ENCODE data around the gene PDCD11. TPM values are rescaled to one million over a fixed set of nuclear protein-coding genes. Genes with fewer than 3 reads are reported as not detected.

PDCD11 gene
- total and polyA plus RNA-seq, 2 of the 8 experiments (the other 6 are each of a cell fraction or from before 2014, with no cell fraction given), result 18.1 to 79.1 TPM

- H2BK12ac ChIP-seq (ENCODE audit: low read depth, low read length), result no peak overlapping the region
- H2BK20ac ChIP-seq (ENCODE audit: low read length), result no peak overlapping the region
- no peak for DNase-seq (ENCODE audit: low read depth in 1 of 2, low spot score in 2 of 2)
- ChIA-PET POLR2A (ENCODE audit: partially characterized antibody) (interaction anchor here (0.9 to 1.3 kb wide), 2 partner anchors 9 to 32 kb away, joined by 3 to 4 read pairs; no protein-coding TSS in a partner anchor), CTCF (ENCODE audit: partially characterized antibody) (interaction anchor here (0.8 to 4.3 kb wide), 8 partner anchors 10 to 120 kb away, joined by 3 to 21 read pairs (median 3); partner anchors contain the start of gene CALHM3)
- H3K9ac ChIP-seq (replicated peaks in 1 of 4; ENCODE audit: extremely low read depth in 1 of 4, low read depth in 3 of 4, low read length in 3 of 4), result no peak overlapping the region
- H3K79me1 ChIP-seq (ENCODE audit: low read depth, low read length), result no peaks in the 10 kb centered on the region; the same call in 1 of the 2 replicates
- no peak overlapping the region for H3K18ac ChIP-seq (ENCODE audit: extremely low read depth, low read length)
- H3K14ac ChIP-seq (ENCODE audit: insufficient read length), result no peak overlapping the region
- no peak overlapping the region for H2AK5ac ChIP-seq (ENCODE audit: low read depth, low read length)
- H4K5ac ChIP-seq (ENCODE audit: insufficient read length, low read depth, low read length), result no peak overlapping the region
- no peak overlapping the region for H4K8ac ChIP-seq (ENCODE audit: extremely low read depth, insufficient read depth, low read length)
- H3K27ac ChIP-seq (ENCODE audit: low read depth, low read length), result no peak overlapping the region
- H2BK120ac ChIP-seq (replicated peaks; ENCODE audit: low read depth, low read length), result no peak overlapping the region
- H3K4ac ChIP-seq (replicated peaks; ENCODE audit: insufficient read length, low read depth, low read length), result no peak overlapping the region
- H2AFZ ChIP-seq (ENCODE audit: low read length), result no peak overlapping the region
- no peak overlapping the region for H4K91ac ChIP-seq (replicated peaks; ENCODE audit: insufficient read length, low read length)
- FAIRE-seq, result no peak
- H4K20me1 ChIP-seq (replicated peaks in 1 of 2; ENCODE audit: control insufficient read depth in 1 of 2, insufficient read depth in 2 of 2, low read length in 2 of 2), result peaks cover 0 to 6% of the 10 kb centered on the region in 2 experiments
- no peaks in the 10 kb centered on the region for H3K79me2 ChIP-seq (ENCODE audit: control insufficient read depth in 1 of 2, insufficient read depth in 2 of 2, low read length in 2 of 2)
- no peaks in the 10 kb centered on the region for H3K23me2 ChIP-seq (ENCODE audit: low read depth, low read length)
- H3K36me3 ChIP-seq (ENCODE audit: control insufficient read depth in 2 of 4, insufficient read depth in 4 of 4, low read length in 3 of 4), result peaks cover 39 to 85% (median 75%) of the 10 kb centered on the region in 4 experiments
- H3K9me3 ChIP-seq (ENCODE audit: insufficient read depth in 2 of 2, low read depth in 1 of 2, low read length in 1 of 2), result no peaks in the 10 kb centered on the region
- H3K4me2 ChIP-seq (ENCODE audit: insufficient read depth in 1 of 2, low read depth in 2 of 2, low read length in 2 of 2), result no peak overlapping the region
- H3K4me1 ChIP-seq (replicated peaks in 1 of 4; ENCODE audit: control insufficient read depth in 3 of 4, insufficient read depth in 4 of 4, low read length in 3 of 4), result no peaks in the 10 kb centered on the region
- no peak overlapping the region for H3K56ac ChIP-seq (replicated peaks; ENCODE audit: insufficient read length, low read depth, low read length)
- H2BK5ac ChIP-seq (ENCODE audit: low read depth, low read length), result no peak overlapping the region
- 94% methylated on average over 23 of the region's 23 CpGs; no CpG with 5 or more reads in 1 of the 2 experiments for WGBS, 2 experiments (ENCODE audit: extremely low coverage in 1 of 2, insufficient coverage in 1 of 2, insufficient read length in 1 of 2, insufficient replicate concordance in 2 of 2, low coverage in 1 of 2, low lambda C conversion rate in 2 of 2, missing lambda C conversion rate in 1 of 2)
- H3K23ac ChIP-seq (ENCODE audit: insufficient read length), result no peak overlapping the region
- H3K4me3 ChIP-seq (ENCODE audit: extremely low read depth in 1 of 4, insufficient read depth in 2 of 4, low read depth in 3 of 4, low read length in 4 of 4), result no peak overlapping the region
- no peak overlapping the region for H2BK15ac ChIP-seq (ENCODE audit: low read length)
- H3K27me3 ChIP-seq (replicated peaks in 1 of 4; ENCODE audit: control insufficient read depth in 3 of 4, extremely low read depth in 1 of 4, insufficient read depth in 3 of 4, low read length in 3 of 4), result no peaks in the 10 kb centered on the region
- no peak for TF ChIP-seq POU5F1 (IDR thresholded peaks at IDR 0.05; ENCODE audit: low read depth, low read length)
- TF ChIP-seq SIRT6 (IDR thresholded peaks at IDR 0.05; ENCODE audit: low read length), result no peak
- no peak for TF ChIP-seq TEAD4 (IDR thresholded peaks at IDR 0.05; ENCODE audit: low read depth, low read length)
- no peak for TF ChIP-seq TAF7 (optimal IDR thresholded peaks at IDR 0.05; ENCODE audit: borderline replicate concordance, low read depth, low read length)
- TF ChIP-seq JUND (IDR thresholded peaks at IDR 0.05; ENCODE audit: low read length), result no peak
- TF ChIP-seq PHF8 (conservative IDR thresholded peaks at IDR 0.05; ENCODE audit: low read depth, low read length), result no peak
- no peak for TF ChIP-seq TCF12 (IDR thresholded peaks at IDR 0.05; ENCODE audit: low read depth, low read length)
- TF ChIP-seq BACH1 (IDR thresholded peaks at IDR 0.05; ENCODE audit: low read length), result no peak
- TF ChIP-seq SP2 (IDR thresholded peaks at IDR 0.05; ENCODE audit: low read length), result no peak
- TF ChIP-seq RFX5 (IDR thresholded peaks at IDR 0.05; ENCODE audit: borderline replicate concordance, low read depth, low read length), result no peak
- no peak for TF ChIP-seq SP4 (IDR thresholded peaks at IDR 0.05; ENCODE audit: low read length)
- TF ChIP-seq FOSL1 (IDR thresholded peaks at IDR 0.05; ENCODE audit: insufficient read depth, low read depth, low read length), result no peak
- no peak for TF ChIP-seq ATF3 (IDR thresholded peaks at IDR 0.05; ENCODE audit: insufficient read depth, low read depth, low read length)
- no peak for TF ChIP-seq BCL11A (IDR thresholded peaks at IDR 0.05; ENCODE audit: low read depth in 2 of 2, low read length in 2 of 2)
Observed at GRCh38 chr10:103443475-103444185, 47.2 kb downstream of the PDCD11 start.
